RPMI7951 (cell line): ENCODE measurements around the gene MYO10. TPM values are rescaled to one million over a fixed set of nuclear protein-coding genes. Genes with fewer than 3 reads are reported as not detected.
"Not testable (repeated sequence)": the region's sequence is repeated elsewhere in the genome, so short reads cannot be mapped to it uniquely, and the experiment has no call there.

Experiments
- DNase-seq: peaks from one replicate; pipeline ENCODE4 v3.0.0-alpha.2; 2012; ENCODE audit warnings: low read depth
- total RNA-seq: library from RNA; depleted of rRNA; stranded (reverse); fragments of >200 nt; shearing (Covaris generic); gene quantifications from 2 replicates; pipeline ENCODE4 v1.2.3, GENCODE V29; 2014

MYO10 gene
- total RNA-seq, 1 experiment from 2014 or later: 17.2 TPM

DNA sequence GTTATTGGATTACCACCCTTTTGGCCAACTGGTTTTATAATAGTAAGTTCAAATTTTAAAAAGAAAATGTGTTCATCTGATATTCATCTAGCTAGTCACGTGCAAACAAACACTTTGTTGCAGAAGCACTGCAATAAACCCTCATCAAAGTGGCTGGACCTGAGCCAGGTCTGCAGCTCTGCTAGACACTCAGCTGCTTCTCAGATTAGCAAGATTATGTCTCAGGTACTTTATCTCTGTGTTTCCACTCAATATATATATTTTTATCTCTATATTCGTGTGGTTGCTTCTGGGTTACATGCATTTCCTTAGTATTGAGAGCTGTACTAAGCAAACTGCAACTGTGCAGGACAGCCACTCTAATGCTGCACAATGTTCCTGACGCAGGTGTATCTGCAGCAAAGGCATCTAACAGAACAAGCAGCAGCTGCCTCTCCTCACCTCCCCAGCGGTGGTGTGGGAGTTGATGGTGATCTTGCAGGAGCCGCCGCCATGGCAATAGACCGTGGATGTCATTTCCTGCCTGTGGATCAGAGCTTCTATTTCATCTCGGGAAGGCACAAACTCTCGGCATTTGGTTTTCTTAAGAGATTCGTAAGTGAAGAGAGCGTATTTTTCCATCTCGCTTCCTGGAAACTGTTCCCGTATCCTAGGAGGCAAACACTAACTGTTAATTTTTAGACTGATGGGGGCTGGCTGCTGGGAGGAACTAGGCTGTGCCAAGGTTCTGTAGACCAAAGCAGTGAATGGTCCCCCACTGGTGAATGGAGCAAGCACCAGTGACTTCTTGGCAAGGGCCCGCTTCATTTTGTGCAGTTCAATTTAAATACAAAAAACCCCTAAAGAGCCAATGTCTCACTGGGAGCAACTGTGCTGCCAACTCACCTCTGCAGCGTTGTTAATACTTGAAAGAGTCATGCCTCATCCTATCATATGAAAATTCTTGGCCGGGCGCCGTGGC, 262.6 kb downstream of the MYO10 start:
- no peak for DNase-seq

- no peak for DNase-seq
Observed at GRCh38 chr5:16671208-16671607, 264.9 kb downstream of the MYO10 start.

DNA sequence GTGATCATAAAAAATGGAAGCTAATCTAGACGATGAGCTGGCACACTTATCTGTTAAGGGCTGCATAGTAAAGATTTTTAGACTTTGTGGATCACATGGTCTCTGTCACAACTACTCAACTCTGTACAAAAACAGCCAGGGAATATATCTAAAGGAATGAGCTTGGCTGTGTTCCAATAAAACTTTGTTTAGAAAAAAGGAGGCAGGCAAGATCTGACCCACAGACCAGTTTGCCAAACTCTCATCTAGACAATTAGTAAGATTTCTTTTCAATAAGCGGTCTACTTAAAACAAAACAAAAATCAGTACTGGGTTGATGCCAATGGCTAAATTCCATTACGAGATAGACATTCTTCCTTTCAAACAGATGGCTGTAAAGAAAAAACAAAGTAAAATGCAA, 266.3 kb downstream of the MYO10 start:
- DNase-seq: no peak

- no peak for DNase-seq
Observed at GRCh38 chr5:16668631-16669030, 267.5 kb downstream of the MYO10 start.

DNA sequence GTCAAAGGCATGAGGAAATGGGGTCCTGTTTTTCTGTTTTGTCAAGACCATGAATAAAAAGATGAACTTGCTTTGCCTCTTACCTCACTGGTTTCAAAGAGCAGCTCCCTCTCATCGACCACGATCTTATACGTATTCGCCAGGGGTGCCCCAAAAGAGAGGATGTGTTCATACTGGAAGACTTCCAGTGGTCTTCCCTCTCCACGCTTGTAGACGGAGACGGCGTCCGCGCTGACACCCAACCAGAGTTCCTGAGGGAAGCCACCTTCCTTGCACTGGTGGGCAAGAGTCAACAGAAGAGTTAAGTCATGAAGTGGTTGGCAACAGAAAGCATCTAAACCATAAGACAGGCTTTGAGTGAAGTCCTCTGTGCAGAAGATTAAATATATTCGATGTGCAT, 267.9 kb downstream of the MYO10 start:
- no peak for DNase-seq

GRCh38 chr5:16666883-16667398, 269.1 kb downstream of the MYO10 start:
- peak; percentile 8 for DNase-seq

DNA sequence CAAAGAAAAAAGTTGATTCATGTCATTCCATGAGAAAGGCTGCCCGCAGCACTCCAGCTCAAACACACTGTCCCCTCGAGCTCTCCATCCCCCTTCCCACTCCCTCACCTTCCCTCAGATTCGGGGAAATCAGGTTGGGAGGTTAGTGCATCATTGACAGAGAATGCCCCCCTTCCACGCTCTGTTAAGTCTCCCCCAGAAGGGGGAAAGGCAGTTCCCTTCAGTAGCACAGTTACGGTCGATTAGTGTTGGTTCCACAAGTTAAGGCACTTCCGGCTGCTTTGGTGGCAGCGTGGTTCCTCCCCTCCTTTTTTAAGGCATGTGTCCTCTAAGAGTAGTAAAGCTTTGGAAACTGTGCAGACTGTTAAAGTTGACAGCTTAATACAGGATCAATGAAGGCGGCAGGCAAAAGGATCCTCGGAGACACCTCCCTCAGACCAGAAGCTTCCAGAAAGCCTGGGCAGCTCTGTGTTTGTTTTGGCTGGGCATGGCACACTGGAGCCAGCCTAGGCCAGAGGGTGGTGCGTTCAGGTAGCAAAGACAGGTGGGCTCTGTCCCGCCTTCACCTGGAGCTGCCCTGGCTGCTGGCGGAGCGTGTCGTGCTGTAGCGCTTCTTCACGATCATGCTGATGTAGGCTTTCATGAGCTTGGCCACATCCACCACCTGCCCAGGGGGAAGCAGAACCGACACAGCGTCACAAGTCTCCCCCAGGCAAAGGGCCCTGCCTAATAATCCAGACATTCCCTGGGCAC, 269.8 kb downstream of the MYO10 start:
- DNase-seq: no peak

- no peak for DNase-seq
Observed at GRCh38 chr5:16665601-16666000, 270.5 kb downstream of the MYO10 start.

- DNase-seq: no peak
Observed at GRCh38 chr5:16664368-16664767, 271.7 kb downstream of the MYO10 start.

GRCh38 chr5:16663840-16664239, 272.2 kb downstream of the MYO10 start:
- DNase-seq: no peak

GRCh38 chr5:16661713-16662112, 274.4 kb downstream of the MYO10 start:
- DNase-seq: no peak

- no peak for DNase-seq
Observed at GRCh38 chr5:16660982-16661381, 275.1 kb downstream of the MYO10 start.

DNA sequence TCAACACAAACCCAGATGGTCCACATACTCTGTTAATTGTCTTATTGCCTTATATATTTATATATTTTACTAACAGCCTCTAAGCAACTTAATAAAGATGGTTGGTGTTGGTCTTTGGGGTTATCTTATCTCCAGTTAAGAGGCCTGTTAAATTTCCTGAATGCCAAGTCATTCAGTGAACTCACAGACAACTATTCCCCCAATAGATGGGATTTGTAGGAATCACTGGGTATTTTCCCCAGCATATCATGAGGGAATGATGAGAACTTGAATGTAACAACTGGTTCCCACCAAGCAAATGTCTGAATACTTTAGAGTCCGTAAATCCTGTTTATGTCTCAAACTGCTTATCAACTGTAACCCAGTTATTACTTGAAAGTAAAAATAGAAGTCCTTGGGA, 276.6 kb downstream of the MYO10 start:
- DNase-seq: no peak

GRCh38 chr5:16656561-16657191, 279.4 kb downstream of the MYO10 start:
- DNase-seq: peak; percentile 42

DNA sequence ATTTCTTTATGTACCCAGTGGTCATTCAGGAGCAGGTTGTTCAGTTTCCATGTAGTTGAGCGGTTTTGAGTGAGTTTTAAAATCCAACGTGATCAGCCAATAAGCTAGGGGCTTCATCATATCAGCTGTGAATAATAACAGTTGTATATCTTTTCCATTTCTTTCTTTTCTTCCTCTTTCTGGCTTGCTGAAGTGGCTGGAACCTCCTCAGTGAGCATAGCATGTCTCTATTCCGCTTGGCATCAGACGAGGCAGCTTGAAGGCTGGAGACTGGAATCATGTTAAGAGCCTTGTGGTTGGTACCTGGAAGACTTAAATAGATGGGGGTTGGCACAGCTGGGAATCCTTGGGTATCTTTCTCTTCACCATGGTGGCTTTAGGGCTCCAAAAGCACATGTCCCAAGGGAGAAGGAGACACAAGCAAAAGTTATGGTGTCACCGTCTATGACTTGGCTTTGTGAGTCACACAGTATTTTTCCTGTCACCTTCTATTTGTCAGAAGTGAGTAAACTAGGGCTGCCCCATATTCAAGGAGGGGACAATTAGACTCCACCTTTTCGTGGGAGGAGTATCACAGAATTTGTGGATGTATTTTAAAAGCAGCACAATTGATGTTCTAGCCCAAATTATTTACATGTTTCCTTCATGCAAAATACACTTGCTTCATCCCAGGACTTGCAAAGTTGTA, 281.3 kb downstream of the MYO10 start:
- no peak for DNase-seq

DNA sequence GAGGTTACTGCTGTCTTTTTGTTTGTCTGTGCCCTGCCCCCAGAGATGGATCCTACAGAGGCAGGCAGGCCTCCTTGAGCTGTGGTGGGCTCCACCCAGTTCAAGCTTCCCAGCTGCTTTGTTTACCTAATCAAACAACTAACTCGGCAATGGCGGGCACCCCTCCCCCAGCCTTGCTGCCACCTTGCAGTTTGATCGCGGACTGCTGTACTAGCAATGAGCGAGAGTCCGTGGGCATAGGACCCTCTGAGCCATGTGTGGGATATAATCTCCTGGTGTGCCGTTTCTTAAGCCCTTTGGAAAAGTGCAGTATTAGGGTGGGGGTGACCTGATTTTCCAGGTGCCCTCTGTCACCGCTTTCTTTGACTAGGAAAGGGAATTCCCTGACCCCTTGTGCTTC, 287.3 kb downstream of the MYO10 start:
- not testable (repeated sequence) for DNase-seq

GRCh38 chr5:16644301-16644889, 291.7 kb downstream of the MYO10 start:
- no peak for DNase-seq

DNA sequence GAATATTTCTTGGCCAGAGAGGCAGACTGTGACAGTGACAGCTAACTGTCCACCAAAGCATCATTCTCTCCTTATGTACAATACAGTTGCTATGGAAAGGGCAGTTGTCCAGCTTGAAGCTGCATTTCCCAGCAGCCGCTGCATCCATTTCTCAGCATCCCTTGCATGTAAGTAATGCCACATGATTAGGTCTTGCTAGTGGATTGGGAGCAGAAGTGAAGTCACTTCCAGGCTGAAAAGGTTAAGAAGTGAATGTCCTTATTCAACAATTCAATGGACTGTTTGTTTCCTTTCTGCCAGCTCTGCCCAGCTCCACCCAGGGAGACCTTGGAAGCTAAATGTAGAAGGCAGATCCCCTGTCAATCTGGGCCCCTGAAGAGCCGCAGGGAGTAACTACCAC, 293.2 kb downstream of the MYO10 start:
- DNase-seq: peak; percentile 8

GRCh38 chr5:16639206-16639605, 296.9 kb downstream of the MYO10 start:
- no peak for DNase-seq

DNA sequence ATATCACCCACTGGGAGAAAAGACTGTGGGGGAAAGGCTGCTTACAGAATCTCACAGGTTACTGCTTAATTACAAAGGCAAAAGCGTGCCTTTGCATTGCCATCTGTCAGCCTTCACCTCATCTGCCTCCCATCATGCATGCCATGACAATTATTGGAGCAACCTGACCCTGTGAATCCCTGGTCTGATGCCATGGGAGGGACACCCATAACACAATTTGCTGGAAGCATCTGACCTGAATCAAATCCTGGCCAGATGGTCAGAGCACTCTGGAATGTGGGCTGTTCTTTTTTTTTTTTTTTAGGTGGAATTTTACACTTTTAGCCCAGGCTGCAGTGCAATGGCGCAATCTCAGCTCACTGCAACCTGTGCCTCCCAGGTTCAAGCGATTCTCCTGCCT, 307.7 kb downstream of the MYO10 start:
- DNase-seq: peak; percentile 16

DNA sequence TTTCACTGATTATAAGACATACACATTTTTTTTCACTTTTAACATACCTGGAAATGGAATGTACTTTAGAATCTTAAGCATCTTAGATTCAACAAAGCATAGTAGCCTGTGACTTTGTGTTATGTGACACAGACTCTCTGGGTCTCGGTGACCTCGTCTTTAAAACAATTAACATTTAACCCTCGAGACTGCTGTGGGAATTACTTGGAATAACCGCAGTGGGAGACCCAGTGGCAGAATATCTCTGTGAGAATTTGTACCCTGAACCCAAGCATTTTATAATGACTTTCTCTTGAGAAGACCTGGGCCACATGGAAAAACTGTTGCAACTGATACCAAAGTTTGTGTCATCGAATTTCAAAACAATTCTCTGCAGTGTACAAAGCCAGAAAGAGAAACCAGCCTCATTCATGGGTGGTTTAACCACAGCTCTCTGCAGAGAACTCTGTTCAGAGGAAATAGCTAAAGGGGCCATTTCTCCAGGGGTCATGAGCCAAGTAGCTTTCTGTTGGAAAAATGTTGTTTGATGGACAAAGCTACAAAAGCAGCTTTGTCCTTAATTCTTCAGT, 309.3 kb downstream of the MYO10 start:
- peak; percentile 39 for DNase-seq
